HepG2 (cell line): Measurements from ENCODE around the gene GLYR1.

Experiments used
- EP300 ChIP-seq, 3 experiments: sonication (generic) in 1 of 3; formaldehyde crosslinking in 1 of 3; IDR thresholded peaks; 2 replicates each; pipeline versions ENCODE4 v1.5.1 to v1.6.1; 2011 to 2020; ENCODE audit warnings: low read depth in 2 of 3, low read length in 2 of 3, borderline replicate concordance in 1 of 3, improper control_type of control experiment in 1 of 3, mild to moderate bottlenecking in 1 of 3, missing genetic modification reagents in 1 of 3, moderate library complexity in 1 of 3
- JUN ChIP-seq: sonication (generic); formaldehyde crosslinking; IDR thresholded peaks from 2 replicates; pipeline ENCODE4 v1.4.0; 2020; ENCODE audit warnings: mild to moderate bottlenecking, missing genetic modification reagents
- TF ChIP-seq, protein P1 (sequence below): sonication (generic); formaldehyde crosslinking; IDR thresholded peaks from 2 replicates; pipeline ENCODE4 v1.5.0; 2020; ENCODE audit warnings: mild to moderate bottlenecking, missing genetic modification reagents, moderate library complexity
- TF ChIP-seq, protein P2 (sequence below): sonication (generic); formaldehyde crosslinking; IDR thresholded peaks from 2 replicates; pipeline ENCODE4 v1.8.1; 2023; ENCODE audit warnings: mild to moderate bottlenecking, moderate library complexity, missing genetic modification reagents
- TF ChIP-seq, protein P3 (sequence below): IDR thresholded peaks from 2 replicates; pipeline ENCODE4 v1.6.1; 2016; ENCODE audit warnings: missing genetic modification reagents, missing compliant biosample characterization
- TF ChIP-seq, protein P4 (sequence below): IDR thresholded peaks from 2 replicates; pipeline ENCODE4 v1.6.1; 2016

DNA sequence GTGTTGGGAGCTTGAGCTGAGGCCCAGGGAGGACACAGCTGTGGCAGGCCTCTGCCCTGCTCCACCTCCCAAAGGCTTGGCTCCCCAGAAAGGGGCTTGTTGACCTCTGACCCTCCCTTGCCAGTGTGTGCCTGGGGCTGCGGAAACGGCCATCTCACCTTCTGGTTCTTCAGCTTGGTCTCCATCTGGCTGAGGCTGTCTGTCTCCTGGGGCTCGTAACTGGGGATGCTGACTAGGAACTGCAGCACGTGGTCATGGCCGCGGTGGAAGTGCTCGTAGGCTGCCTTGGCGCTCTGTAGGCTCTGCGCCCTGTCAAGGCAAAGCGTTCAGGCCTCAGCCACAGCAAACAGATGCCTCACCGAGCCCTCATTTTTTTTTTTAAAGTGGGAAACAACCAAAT lies 42.9 kb upstream of the GLYR1 start:
- TF ChIP-seq, protein P1, sequence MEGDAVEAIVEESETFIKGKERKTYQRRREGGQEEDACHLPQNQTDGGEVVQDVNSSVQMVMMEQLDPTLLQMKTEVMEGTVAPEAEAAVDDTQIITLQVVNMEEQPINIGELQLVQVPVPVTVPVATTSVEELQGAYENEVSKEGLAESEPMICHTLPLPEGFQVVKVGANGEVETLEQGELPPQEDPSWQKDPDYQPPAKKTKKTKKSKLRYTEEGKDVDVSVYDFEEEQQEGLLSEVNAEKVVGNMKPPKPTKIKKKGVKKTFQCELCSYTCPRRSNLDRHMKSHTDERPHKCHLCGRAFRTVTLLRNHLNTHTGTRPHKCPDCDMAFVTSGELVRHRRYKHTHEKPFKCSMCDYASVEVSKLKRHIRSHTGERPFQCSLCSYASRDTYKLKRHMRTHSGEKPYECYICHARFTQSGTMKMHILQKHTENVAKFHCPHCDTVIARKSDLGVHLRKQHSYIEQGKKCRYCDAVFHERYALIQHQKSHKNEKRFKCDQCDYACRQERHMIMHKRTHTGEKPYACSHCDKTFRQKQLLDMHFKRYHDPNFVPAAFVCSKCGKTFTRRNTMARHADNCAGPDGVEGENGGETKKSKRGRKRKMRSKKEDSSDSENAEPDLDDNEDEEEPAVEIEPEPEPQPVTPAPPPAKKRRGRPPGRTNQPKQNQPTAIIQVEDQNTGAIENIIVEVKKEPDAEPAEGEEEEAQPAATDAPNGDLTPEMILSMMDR = no peak
- TF ChIP-seq JUN (CRISPR knock-in tag) = no peak
- TF ChIP-seq, protein P2, sequence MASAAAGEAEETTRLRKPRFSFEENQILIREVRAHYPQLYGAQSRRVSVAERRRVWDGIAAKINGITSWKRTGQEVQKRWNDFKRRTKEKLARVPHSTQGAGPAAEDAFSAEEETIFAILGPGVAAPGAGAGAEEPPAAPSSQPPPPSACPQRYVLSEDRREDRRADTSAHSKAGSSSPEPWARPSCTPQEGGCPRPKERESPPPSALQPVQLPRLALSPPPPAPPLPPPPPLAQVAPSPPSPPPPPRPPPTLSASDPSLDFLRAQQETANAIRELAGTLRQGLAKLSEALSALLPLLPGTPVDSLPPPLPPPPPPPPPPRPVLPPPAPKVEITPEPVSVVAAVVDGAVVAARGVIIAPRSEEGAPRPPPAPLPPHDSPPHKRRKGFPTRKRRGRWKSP (CRISPR knock-in tag) = no peak
- TF ChIP-seq, protein P3, sequence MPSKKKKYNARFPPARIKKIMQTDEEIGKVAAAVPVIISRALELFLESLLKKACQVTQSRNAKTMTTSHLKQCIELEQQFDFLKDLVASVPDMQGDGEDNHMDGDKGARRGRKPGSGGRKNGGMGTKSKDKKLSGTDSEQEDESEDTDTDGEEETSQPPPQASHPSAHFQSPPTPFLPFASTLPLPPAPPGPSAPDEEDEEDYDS (CRISPR knock-in tag) = no peak
- TF ChIP-seq, protein P4, sequence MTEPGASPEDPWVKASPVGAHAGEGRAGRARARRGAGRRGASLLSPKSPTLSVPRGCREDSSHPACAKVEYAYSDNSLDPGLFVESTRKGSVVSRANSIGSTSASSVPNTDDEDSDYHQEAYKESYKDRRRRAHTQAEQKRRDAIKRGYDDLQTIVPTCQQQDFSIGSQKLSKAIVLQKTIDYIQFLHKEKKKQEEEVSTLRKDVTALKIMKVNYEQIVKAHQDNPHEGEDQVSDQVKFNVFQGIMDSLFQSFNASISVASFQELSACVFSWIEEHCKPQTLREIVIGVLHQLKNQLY = no peak
- TF ChIP-seq EP300 (IDR thresholded peaks at IDR 0.05; ENCODE audit: low read depth in 2 of 2, low read length in 2 of 2) = no peak
- no peak for TF ChIP-seq EP300 (CRISPR knock-in tag; IDR thresholded peaks at IDR 0.05; ENCODE audit: borderline replicate concordance)
